ENCODE measurements around the gene DOCK3. TPM values are rescaled to one million over a fixed set of nuclear protein-coding genes. Genes with fewer than 3 reads are reported as not detected.

The DOCK3 gene
- total and polyA plus RNA-seq, 10 of the 15 experiments (the other 5 are each of a cell fraction or from before 2014, with no cell fraction given): 0.02 to 0.52 (median 0.04) TPM; not detected in 5

GRCh38 chr3:50644561-50644960 lies 30.2 kb upstream of the DOCK3 start:
- FAIRE-seq (no peak), DNase-seq (ENCODE audit: low read depth, low spot score) (no peak), ATAC-seq (no peak)
- H3K27me3 ChIP-seq (replicated peaks in 1 of 2; ENCODE audit: control insufficient read depth in 2 of 2, insufficient read depth in 2 of 2, low read length in 1 of 2): no peaks in the 10 kb centered on the region
- ChIA-PET POLR2A (no interaction called here), SMC1A (ENCODE audit: uncharacterized antibody, unreplicated experiment) (no interaction called here), RAD21 (ENCODE audit: unreplicated experiment) (no interaction called here), CTCF (interaction anchor here (1.1 kb wide), 1 partner anchor 8 kb away, joined by 4 read pairs; no protein-coding TSS in a partner anchor)
- H3K9ac ChIP-seq (ENCODE audit: control insufficient read depth, insufficient read depth, low read length): no peak overlapping the region
- no peaks in the 10 kb centered on the region for H3K4me1 ChIP-seq (ENCODE audit: control insufficient read depth, insufficient read depth, low read length)
- peaks cover 5 to 18% of the 10 kb centered on the region in 2 experiments; a peak in 3 of 4 replicates for H3K36me3 ChIP-seq (ENCODE audit: control insufficient read depth in 2 of 2, insufficient read depth in 2 of 2, low read length in 1 of 2)
- WGBS (ENCODE audit: insufficient coverage, insufficient replicate concordance, low lambda C conversion rate, missing lambda C conversion rate): 81% methylated on average over 6 of the region's 7 CpGs
- H4K20me1 ChIP-seq (ENCODE audit: control insufficient read depth, insufficient read depth): no peaks in the 10 kb centered on the region; the same call in 1 of the 2 replicates
- H3K4me2 ChIP-seq (ENCODE audit: control insufficient read depth, insufficient read depth): no peak overlapping the region
- H2AFZ ChIP-seq (ENCODE audit: control insufficient read depth, low read depth, low read length): no peak overlapping the region
- TF ChIP-seq CREM (IDR thresholded peaks at IDR 0.05; ENCODE audit: low read depth): no peak
- intact Hi-C loops (cut with micrococcal nuclease; ENCODE audit: unreplicated experiment) (no loop called here), in situ Hi-C loops (cut with MboI) (no loop called here)
- H3K9me3 ChIP-seq (replicated peaks; ENCODE audit: control insufficient read depth, insufficient read depth, low read length): no peaks in the 10 kb centered on the region
- H3K4me3 ChIP-seq: no peak overlapping the region
- no peak overlapping the region for H3K27ac ChIP-seq (ENCODE audit: control insufficient read depth, insufficient read depth)
- no peaks in the 10 kb centered on the region for H3K79me2 ChIP-seq (ENCODE audit: control insufficient read depth, insufficient read depth, low read length)
- no TSS peak for BruUV-seq (replicated peaks)

- SMC1A ChIA-PET (ENCODE audit: uncharacterized antibody, unreplicated experiment): no interaction called here
- DNase-seq (ENCODE audit: low read depth, low spot score): no peak
- CTCF ChIA-PET: no interaction called here
- no TSS peak for BruUV-seq (replicated peaks)
- in situ Hi-C loops (cut with MboI): no loop called here
- no peaks in the 10 kb centered on the region for H3K9me3 ChIP-seq (replicated peaks; ENCODE audit: control insufficient read depth, insufficient read depth, low read length)
- no peaks in the 10 kb centered on the region for H3K4me1 ChIP-seq (ENCODE audit: control insufficient read depth, insufficient read depth, low read length)
- RAD21 ChIA-PET (ENCODE audit: unreplicated experiment): no interaction called here
- ATAC-seq: no peak
- no peak overlapping the region for H2AFZ ChIP-seq (ENCODE audit: control insufficient read depth, low read depth, low read length)
- H3K79me2 ChIP-seq (ENCODE audit: control insufficient read depth, insufficient read depth, low read length): no peaks in the 10 kb centered on the region
- H4K20me1 ChIP-seq (ENCODE audit: control insufficient read depth, insufficient read depth): no peaks in the 10 kb centered on the region; the same call in 1 of the 2 replicates
- FAIRE-seq: no peak
- H3K4me2 ChIP-seq (ENCODE audit: control insufficient read depth, insufficient read depth): no peak overlapping the region
- no peaks in the 10 kb centered on the region for H3K27me3 ChIP-seq (replicated peaks in 1 of 2; ENCODE audit: control insufficient read depth in 2 of 2, insufficient read depth in 2 of 2, low read length in 1 of 2)
- WGBS (ENCODE audit: insufficient coverage, insufficient replicate concordance, low lambda C conversion rate, missing lambda C conversion rate): 94% methylated on average over 2 of the region's 2 CpGs
- POLR2A ChIA-PET: no interaction called here
- intact Hi-C loops (cut with micrococcal nuclease; ENCODE audit: unreplicated experiment): no loop called here
- no peak overlapping the region for H3K9ac ChIP-seq (ENCODE audit: control insufficient read depth, insufficient read depth, low read length)
- H3K4me3 ChIP-seq: no peak overlapping the region
- no peak overlapping the region for H3K27ac ChIP-seq (ENCODE audit: control insufficient read depth, insufficient read depth)
- TF ChIP-seq POLR2A (IDR thresholded peaks at IDR 0.05; ENCODE audit: low read depth, low read length): no peak
- H3K36me3 ChIP-seq (ENCODE audit: control insufficient read depth in 2 of 2, insufficient read depth in 2 of 2, low read length in 1 of 2): peaks cover 5 to 18% of the 10 kb centered on the region in 2 experiments; a peak in 3 of 4 replicates
Observed at GRCh38 chr3:50645378-50645777, 29.3 kb upstream of the DOCK3 start.
